ENCODE data around the gene PCSK2.
"Not testable (repeated sequence)": the region's sequence is repeated elsewhere in the genome, so short reads cannot be mapped to it uniquely, and the experiment has no call there.

The PCSK2 gene

GRCh38 chr20:17226410-17227218 is at the start of gene PCSK2:
TSS of gene PCSK2 (plus strand) at chr20:17227040. CDS start at chr20:17227306, 266 bp downstream.
- DNase-seq (ENCODE audit: low read depth in 1 of 2, low spot score in 1 of 2) = no peak

- DNase-seq (ENCODE audit: low read depth in 1 of 2, low spot score in 1 of 2) = no peak
These were observed 49.5 kb upstream of the PCSK2 start for GRCh38 chr20:17177341-17177740.

GRCh38 chr20:17179840-17180239 is 47.0 kb upstream of the PCSK2 start:
- no peak for DNase-seq (ENCODE audit: low read depth in 1 of 2, low spot score in 1 of 2)

- no peak for DNase-seq (ENCODE audit: low read depth in 1 of 2, low spot score in 1 of 2)
These were observed 36.7 kb upstream of the PCSK2 start for GRCh38 chr20:17189976-17190695.

GRCh38 chr20:17197041-17197440 is 29.8 kb upstream of the PCSK2 start:
- DNase-seq (ENCODE audit: low read depth in 1 of 2, low spot score in 1 of 2) = no peak

GRCh38 chr20:17202030-17202429 is 24.8 kb upstream of the PCSK2 start:
- no peak for DNase-seq (ENCODE audit: low read depth in 1 of 2, low spot score in 1 of 2)

GRCh38 chr20:17202673-17203072 is 24.2 kb upstream of the PCSK2 start:
- no peak for DNase-seq (ENCODE audit: low read depth in 1 of 2, low spot score in 1 of 2)

- no peak for DNase-seq (ENCODE audit: low read depth in 1 of 2, low spot score in 1 of 2)
These were observed 21.6 kb upstream of the PCSK2 start for GRCh38 chr20:17205084-17205813.

- no peak for DNase-seq (ENCODE audit: low read depth in 1 of 2, low spot score in 1 of 2)
These were observed 16.5 kb upstream of the PCSK2 start for GRCh38 chr20:17210387-17210786.

GRCh38 chr20:17210983-17211382 is 15.9 kb upstream of the PCSK2 start:
- DNase-seq (ENCODE audit: low read depth in 1 of 2, low spot score in 1 of 2) = no peak

- DNase-seq (ENCODE audit: low read depth in 1 of 2, low spot score in 1 of 2) = no peak
These were observed 11.7 kb upstream of the PCSK2 start for GRCh38 chr20:17215167-17215566.

GRCh38 chr20:17219856-17220255 is 7.0 kb upstream of the PCSK2 start:
- not testable (repeated sequence) for DNase-seq (ENCODE audit: low read depth in 1 of 2, low spot score in 1 of 2)

- DNase-seq (ENCODE audit: low read depth in 1 of 2, low spot score in 1 of 2) = no peak
These were observed 3.3 kb upstream of the PCSK2 start for GRCh38 chr20:17223553-17223952.

- no peak for DNase-seq (ENCODE audit: low read depth in 1 of 2, low spot score in 1 of 2)
These were observed 910 bp upstream of the PCSK2 start for GRCh38 chr20:17225851-17226409.

GRCh38 chr20:17227219-17227575 is 357 bp downstream of the PCSK2 start:
- DNase-seq (ENCODE audit: low read depth in 1 of 2, low spot score in 1 of 2) = no peak

- no peak for DNase-seq (ENCODE audit: low read depth in 1 of 2, low spot score in 1 of 2)
These were observed 1.1 kb downstream of the PCSK2 start for GRCh38 chr20:17227669-17228623.

GRCh38 chr20:17228624-17229061 is 1.8 kb downstream of the PCSK2 start:
- no peak for DNase-seq (ENCODE audit: low read depth in 1 of 2, low spot score in 1 of 2)

GRCh38 chr20:17229256-17229655 is 2.4 kb downstream of the PCSK2 start:
- no peak for DNase-seq (ENCODE audit: low read depth in 1 of 2, low spot score in 1 of 2)

- no peak for DNase-seq (ENCODE audit: low read depth in 1 of 2, low spot score in 1 of 2)
These were observed 6.8 kb downstream of the PCSK2 start for GRCh38 chr20:17233626-17234025.

GRCh38 chr20:17236766-17237165 is 9.9 kb downstream of the PCSK2 start:
- DNase-seq (ENCODE audit: low read depth in 1 of 2, low spot score in 1 of 2) = no peak

Data from activated CD4-positive, alpha-beta T cell treated with anti-CD3 and anti-CD28 coated beads, Interleukin-2, amount 50 U/mL, for 24 hours (primary cell).